ENCODE results near the gene SFXN3. TPM values are rescaled to one million over a fixed set of nuclear protein-coding genes. Genes with fewer than 3 reads are reported as not detected.
A peak's percentile ranks its signal among the peaks of the same experiment; 100 is the strongest.
"Not testable (repeated sequence)": the region's sequence is repeated elsewhere in the genome, so short reads cannot be mapped to it uniquely, and the experiment has no call there.

Gene SFXN3
- total RNA-seq, 1 experiment from 2014 or later = 76.9 TPM

- in situ Hi-C loops (cut with HindIII; ENCODE audit: low pct_unique_long_range_greater_than_20kb, low sequenced_read_pairs) = no loop called here
- no peak for DNase-seq (ENCODE audit: low read depth, low spot score)
These were observed 2.3 kb upstream of the SFXN3 start for GRCh38 chr10:101028446-101029337.

- peak; percentile 36 for DNase-seq (ENCODE audit: low read depth, low spot score)
- in situ Hi-C loops (cut with HindIII; ENCODE audit: low pct_unique_long_range_greater_than_20kb, low sequenced_read_pairs) = no loop called here
These were observed 1.3 kb upstream of the SFXN3 start for GRCh38 chr10:101029520-101030295.

GRCh38 chr10:101030496-101031127 lies 422 bp upstream of the SFXN3 start:
- DNase-seq (ENCODE audit: low read depth, low spot score) = no peak

GRCh38 chr10:101031796-101032636 lies 982 bp downstream of the SFXN3 start:
- DNase-seq (ENCODE audit: low read depth, low spot score) = peak; percentile 48
- in situ Hi-C loops (cut with HindIII; ENCODE audit: low pct_unique_long_range_greater_than_20kb, low sequenced_read_pairs) = no loop called here

More at GRCh38 chr10:101030496-101031127, 422 bp upstream of the SFXN3 start:
- in situ Hi-C loops (cut with HindIII; ENCODE audit: low pct_unique_long_range_greater_than_20kb, low sequenced_read_pairs) = no loop called here

GRCh38 chr10:101032637-101033224 lies 1.7 kb downstream of the SFXN3 start:
- in situ Hi-C loops (cut with HindIII; ENCODE audit: low pct_unique_long_range_greater_than_20kb, low sequenced_read_pairs) = no loop called here
- peak; percentile 42 for DNase-seq (ENCODE audit: low read depth, low spot score)

GRCh38 chr10:101033276-101033675 lies 2.2 kb downstream of the SFXN3 start:
- DNase-seq (ENCODE audit: low read depth, low spot score) = no peak
- in situ Hi-C loops (cut with HindIII; ENCODE audit: low pct_unique_long_range_greater_than_20kb, low sequenced_read_pairs) = no loop called here

- in situ Hi-C loops (cut with HindIII; ENCODE audit: low pct_unique_long_range_greater_than_20kb, low sequenced_read_pairs); DNase-seq (ENCODE audit: low read depth, low spot score): not testable (repeated sequence)
These were observed 3.4 kb downstream of the SFXN3 start for GRCh38 chr10:101034404-101034803.

- DNase-seq (ENCODE audit: low read depth, low spot score) = no peak
- in situ Hi-C loops (cut with HindIII; ENCODE audit: low pct_unique_long_range_greater_than_20kb, low sequenced_read_pairs) = no loop called here
These were observed 4.3 kb downstream of the SFXN3 start for GRCh38 chr10:101035314-101035713.

- DNase-seq (ENCODE audit: low read depth, low spot score) = no peak
- in situ Hi-C loops (cut with HindIII; ENCODE audit: low pct_unique_long_range_greater_than_20kb, low sequenced_read_pairs) = no loop called here
These were observed 5.1 kb downstream of the SFXN3 start for GRCh38 chr10:101035916-101036702.

GRCh38 chr10:101036726-101037125 lies 5.7 kb downstream of the SFXN3 start:
- in situ Hi-C loops (cut with HindIII; ENCODE audit: low pct_unique_long_range_greater_than_20kb, low sequenced_read_pairs) = no loop called here
- no peak for DNase-seq (ENCODE audit: low read depth, low spot score)

- in situ Hi-C loops (cut with HindIII; ENCODE audit: low pct_unique_long_range_greater_than_20kb, low sequenced_read_pairs) = no loop called here
- no peak for DNase-seq (ENCODE audit: low read depth, low spot score)
These were observed 7.5 kb downstream of the SFXN3 start for GRCh38 chr10:101038484-101038883.

- peak; percentile 86 for DNase-seq (ENCODE audit: low read depth, low spot score)
- in situ Hi-C loops (cut with HindIII; ENCODE audit: low pct_unique_long_range_greater_than_20kb, low sequenced_read_pairs) = no loop called here
These were observed 9.0 kb downstream of the SFXN3 start for GRCh38 chr10:101040061-101040460.

GRCh38 chr10:101040851-101041250 lies 9.8 kb downstream of the SFXN3 start:
- no peak for DNase-seq (ENCODE audit: low read depth, low spot score)
- in situ Hi-C loops (cut with HindIII; ENCODE audit: low pct_unique_long_range_greater_than_20kb, low sequenced_read_pairs) = no loop called here

GRCh38 chr10:101041252-101041761 lies 10.3 kb downstream of the SFXN3 start:
- DNase-seq (ENCODE audit: low read depth, low spot score) = peak; percentile 81
- in situ Hi-C loops (cut with HindIII; ENCODE audit: low pct_unique_long_range_greater_than_20kb, low sequenced_read_pairs) = no loop called here

GRCh38 chr10:101042118-101042517 lies 11.1 kb downstream of the SFXN3 start:
- no peak for DNase-seq (ENCODE audit: low read depth, low spot score)
- in situ Hi-C loops (cut with HindIII; ENCODE audit: low pct_unique_long_range_greater_than_20kb, low sequenced_read_pairs) = no loop called here

GRCh38 chr10:101042667-101043362 lies 11.8 kb downstream of the SFXN3 start:
- in situ Hi-C loops (cut with HindIII; ENCODE audit: low pct_unique_long_range_greater_than_20kb, low sequenced_read_pairs) = no loop called here
- peak; percentile 96 for DNase-seq (ENCODE audit: low read depth, low spot score)

Data from SK-MEL-5 (cell line).